Measurements from ENCODE around the gene FCGR3A.

Gene FCGR3A

GRCh38 chr1:161499099-161500039 lies 50.2 kb downstream of the FCGR3A start:
- DNase-seq: no peak

- no peak for DNase-seq
These were observed 51.0 kb downstream of the FCGR3A start for GRCh38 chr1:161498646-161499045.

- no peak for DNase-seq
These were observed 51.7 kb downstream of the FCGR3A start for GRCh38 chr1:161497961-161498360.

GRCh38 chr1:161495490-161495889 lies 54.1 kb downstream of the FCGR3A start:
- DNase-seq: no peak

- DNase-seq: no peak
These were observed 55.4 kb downstream of the FCGR3A start for GRCh38 chr1:161494091-161494735.

GRCh38 chr1:161492827-161493226 lies 56.8 kb downstream of the FCGR3A start:
- no peak for DNase-seq

All from kidney glomerular epithelial cell (primary cell).